ENCODE data around the gene CENPI.
"Not testable (repeated sequence)": the region's sequence is repeated elsewhere in the genome, so short reads cannot be mapped to it uniquely, and the experiment has no call there.

Gene CENPI, protein sequence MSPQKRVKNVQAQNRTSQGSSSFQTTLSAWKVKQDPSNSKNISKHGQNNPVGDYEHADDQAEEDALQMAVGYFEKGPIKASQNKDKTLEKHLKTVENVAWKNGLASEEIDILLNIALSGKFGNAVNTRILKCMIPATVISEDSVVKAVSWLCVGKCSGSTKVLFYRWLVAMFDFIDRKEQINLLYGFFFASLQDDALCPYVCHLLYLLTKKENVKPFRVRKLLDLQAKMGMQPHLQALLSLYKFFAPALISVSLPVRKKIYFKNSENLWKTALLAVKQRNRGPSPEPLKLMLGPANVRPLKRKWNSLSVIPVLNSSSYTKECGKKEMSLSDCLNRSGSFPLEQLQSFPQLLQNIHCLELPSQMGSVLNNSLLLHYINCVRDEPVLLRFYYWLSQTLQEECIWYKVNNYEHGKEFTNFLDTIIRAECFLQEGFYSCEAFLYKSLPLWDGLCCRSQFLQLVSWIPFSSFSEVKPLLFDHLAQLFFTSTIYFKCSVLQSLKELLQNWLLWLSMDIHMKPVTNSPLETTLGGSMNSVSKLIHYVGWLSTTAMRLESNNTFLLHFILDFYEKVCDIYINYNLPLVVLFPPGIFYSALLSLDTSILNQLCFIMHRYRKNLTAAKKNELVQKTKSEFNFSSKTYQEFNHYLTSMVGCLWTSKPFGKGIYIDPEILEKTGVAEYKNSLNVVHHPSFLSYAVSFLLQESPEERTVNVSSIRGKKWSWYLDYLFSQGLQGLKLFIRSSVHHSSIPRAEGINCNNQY

DNA sequence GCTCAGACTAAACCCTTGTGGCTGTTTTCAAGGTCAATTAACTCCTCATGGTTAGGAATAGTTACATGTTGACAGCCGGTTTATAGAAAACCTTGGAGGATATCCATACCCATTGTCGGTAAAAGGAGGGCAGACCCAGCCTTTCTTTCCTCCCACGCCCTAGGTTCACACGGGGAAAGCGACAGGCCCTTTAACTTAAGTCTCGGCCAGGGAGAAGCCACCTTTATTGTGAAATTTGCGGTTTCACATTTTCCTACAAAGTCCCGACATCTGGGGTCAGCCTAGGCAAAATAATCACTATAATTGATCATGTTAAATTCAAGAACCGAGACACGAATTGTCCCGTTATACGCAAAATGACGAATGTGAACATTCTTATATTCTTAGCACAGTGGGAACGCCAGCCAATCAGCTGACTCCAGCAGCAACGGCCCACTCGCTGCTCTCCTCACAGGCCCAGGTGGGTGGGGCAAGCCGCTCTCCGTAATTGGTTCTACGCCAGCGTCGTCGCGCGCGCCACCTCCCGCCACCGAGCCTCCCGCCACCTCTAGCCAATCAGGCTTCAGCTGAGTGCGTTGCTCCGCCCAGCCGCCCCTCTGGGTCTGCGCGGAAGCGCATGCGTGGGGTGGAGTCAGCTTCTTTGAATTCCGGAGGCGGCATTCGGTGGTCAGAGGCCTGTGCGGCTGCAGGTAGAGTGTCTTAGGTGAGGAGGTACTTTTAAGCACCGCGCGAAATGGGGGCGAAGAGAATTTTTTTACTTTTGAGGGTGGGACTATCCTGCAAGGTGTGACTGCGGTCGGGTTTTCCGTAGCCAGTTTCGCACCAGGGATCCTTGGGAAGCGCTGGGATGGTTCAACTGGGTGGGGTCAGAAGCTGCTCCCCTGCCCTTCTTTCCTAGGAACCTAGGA lies at the start of gene CENPI:
CENPI (plus strand) TSS at position 659 of the 908 bp plus-strand sequence. CDS start 2,867 bp downstream, outside the sequence.
- DNase-seq = peak; percentile 90

DNA sequence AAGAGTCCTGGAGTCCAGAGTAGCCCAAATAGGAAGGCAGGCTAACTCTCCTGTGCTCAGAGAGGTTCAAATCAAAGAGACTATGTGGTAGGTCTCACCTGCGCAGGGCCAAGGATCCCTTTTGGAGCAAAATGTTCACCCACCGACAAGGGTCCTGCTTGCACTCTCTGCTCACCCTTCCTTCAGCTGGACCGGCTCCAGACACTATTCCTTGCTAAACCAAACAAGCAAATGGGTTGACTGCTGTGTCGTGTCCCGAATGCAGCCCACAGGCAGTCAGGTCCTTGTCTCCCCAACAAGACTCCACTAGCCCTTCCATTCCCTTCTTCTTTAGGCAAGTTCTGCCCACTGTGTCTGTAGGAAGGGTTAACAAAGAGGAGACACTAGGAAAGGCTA lies 46.9 kb upstream of the CENPI start:
- DNase-seq = no peak

DNA sequence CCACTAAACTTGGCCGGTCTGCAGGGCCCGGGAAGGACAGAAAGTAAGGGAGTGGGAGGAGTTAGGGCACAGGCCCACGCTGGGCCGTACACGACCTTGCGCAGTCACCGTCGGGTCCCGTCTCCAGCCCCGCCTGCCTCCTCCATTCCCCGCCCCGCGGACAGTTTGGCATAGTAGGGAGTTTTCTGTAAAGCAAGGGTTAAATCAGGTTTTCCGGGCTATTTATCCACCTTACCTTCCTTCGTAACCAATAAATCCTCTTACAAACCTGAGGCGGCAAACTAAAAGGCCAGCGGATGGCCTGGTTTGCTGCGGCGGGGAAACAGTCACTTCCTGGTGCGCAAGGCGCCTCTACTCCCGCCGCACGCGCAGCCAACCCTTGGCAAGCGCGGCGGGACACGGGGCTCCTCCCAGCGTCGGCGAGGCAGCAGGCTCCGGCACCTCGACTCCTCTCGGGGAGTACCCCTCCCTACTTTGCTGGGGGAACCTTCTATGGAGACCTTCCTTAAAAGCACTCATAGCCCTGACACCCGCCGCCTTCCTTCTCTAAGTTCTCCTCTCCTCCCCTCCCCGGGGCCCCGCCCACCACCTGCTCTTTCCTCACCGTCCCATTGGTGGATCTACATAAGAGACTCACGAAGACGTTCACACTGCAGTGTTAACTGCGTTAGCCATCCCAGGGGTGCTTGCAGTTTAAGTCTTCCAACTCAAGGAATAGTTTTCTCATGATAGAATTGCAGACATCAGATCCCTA lies 46.3 kb upstream of the CENPI start, which contains the start of gene TRMT2B:
TRMT2B (minus strand) TSS at position 563 of the 754 bp plus-strand sequence. CDS start 9,822 bp downstream, outside the sequence.
- DNase-seq = peak; percentile 82

DNA sequence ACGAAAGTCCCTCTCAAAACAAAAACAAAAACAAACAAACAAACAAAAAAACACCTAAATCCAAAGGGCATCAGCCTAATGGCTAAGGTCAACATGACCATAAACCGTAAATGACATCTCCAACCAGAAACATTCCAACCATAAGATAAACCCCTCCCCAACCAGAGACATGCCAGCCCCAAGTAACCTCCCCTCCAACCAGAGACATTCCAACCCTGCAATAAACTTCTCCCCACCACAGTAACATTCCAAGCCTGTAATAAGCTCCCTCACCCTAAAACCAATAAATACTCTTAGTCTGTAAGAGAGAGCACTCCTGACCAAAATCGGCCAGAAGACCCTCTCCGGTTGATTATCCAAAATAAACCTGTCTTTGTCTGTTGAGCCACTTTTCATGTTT lies 41.5 kb upstream of the CENPI start:
- DNase-seq = not testable (repeated sequence)

DNA sequence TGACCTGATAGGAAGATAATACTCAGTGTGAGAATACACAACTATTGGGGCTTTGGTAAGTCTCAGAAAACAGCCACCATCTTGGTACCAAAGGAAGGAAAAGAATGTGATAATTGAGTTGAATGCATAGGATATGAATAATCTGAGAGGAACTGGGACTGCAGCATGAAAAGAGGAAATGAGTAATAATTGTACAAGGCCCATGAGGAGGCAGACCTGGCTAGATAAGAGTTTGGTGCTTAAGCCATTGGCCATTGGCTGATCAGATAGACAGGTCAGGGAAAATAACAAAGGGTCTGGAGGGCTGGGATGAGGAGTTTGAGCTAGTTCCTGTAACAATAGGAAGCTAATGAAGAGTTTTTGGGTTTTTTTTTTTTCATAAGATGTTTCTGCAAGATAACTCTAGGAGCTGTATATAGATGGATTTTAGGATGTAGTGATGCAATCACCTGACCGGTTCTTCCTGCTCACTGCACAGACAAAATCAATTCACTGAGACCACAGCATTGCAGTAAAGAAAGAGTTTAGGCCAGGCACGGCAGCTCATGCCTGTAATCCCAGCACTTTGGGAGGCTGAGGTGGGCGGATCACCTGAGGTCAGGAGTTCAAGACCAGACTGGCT lies 40.8 kb upstream of the CENPI start:
- DNase-seq = no peak

DNA sequence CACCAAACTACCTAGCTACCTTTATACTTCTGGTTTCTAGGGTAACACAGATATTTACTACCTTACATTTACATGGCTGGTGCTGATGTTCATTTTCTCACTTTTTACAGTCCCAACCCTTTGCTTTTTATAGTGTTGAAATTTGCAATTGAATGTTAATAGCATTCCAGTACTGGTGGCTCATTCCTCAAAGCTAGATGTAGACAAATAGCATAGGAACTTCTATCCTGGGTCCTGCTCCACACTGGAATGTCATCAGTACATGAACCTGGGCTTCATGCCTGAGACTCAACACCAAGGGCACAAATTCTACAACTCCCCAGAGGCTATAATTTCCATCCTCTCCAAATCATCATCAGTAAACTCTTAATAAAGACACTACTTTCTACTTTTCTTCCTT lies 35.8 kb upstream of the CENPI start:
- DNase-seq = no peak

DNA sequence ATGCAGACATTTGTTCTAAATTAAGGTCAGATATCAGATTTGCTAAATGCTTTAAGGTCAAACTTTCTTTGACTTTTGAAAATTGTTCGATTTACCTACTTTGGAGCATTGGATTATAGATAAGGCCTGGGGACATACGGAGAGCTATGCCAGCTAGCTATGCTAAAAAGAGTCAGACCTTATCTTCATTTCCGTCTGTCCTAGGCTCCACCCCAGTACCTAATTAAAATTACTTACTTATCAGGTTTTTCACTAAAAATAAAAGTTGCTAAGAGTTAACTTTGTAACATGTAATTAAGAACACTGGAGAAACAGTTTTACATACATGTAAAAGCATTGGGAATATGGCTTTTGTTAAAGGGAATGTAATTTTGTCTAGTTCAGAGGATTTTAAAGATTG lies 26.4 kb upstream of the CENPI start:
- DNase-seq = no peak

DNA sequence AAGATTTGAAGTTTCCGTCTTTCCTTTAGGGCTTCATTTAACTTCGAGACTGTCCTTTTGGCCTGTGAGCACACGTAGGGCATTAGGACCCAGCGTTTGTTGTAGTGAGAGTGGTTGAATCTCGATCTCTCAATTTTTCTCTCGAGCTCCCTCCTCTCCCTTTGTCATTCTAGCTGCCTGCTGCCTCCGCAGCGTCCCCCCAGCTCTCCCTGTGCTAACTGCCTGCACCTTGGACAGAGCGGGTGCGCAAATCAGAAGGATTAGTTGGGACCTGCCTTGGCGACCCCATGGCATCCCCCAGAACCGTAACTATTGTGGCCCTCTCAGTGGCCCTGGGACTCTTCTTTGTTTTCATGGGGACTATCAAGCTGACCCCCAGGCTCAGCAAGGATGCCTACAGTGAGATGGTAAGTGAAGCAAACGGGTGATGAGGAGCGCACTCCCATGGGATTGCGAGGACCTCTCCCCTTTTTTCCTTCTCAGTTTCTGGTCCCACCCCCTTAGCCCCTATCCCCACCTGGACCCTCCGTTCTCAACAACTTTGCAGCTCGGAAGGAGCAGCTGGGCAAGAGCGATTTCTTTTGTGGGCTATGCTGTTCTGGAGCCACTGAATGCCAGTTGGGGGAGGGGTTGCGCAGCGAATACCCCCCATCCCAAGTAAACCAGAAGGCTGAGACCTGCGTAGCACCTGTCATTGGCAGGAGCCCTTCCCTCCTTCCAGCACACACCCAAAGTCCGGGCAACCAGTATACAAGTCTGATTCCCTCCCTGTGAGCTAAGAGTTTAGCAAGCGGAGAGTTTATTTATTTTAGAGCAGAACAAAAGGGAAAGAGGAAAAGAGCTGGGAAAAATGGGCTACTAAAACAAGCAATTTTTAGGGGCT lies 19.0 kb upstream of the CENPI start, which contains the start of gene TMEM35A:
TMEM35A (plus strand) TSS at position 164 of the 883 bp plus-strand sequence; CDS start at position 288, 124 bp downstream.
- DNase-seq = peak; percentile 18

DNA sequence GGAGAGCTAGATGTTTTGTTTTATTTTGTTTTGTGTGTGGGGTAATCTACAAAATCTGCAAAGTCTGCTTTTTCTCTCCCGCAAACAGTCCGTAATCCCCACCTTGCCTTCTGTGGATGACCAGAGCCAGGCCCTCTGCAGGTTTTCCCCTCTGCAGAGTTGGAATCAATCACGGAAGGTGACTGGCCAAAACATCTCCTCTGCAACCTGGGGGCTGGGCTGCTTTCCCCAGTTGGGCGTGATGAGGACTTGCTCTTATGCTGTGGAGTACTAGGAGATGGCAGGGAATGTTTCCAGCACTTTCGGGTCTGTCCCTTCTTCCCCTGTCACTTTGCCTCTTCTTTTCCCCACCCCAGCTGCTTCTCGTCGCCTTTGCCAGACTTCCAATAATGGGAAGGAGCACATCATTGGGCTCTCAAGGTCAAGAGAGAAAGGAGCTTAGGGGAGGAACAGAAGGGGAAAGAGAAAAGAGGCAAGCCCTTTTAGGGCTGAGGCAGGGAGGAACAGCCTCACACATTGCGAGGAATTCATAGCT lies 18.2 kb upstream of the CENPI start:
- no peak for DNase-seq

DNA sequence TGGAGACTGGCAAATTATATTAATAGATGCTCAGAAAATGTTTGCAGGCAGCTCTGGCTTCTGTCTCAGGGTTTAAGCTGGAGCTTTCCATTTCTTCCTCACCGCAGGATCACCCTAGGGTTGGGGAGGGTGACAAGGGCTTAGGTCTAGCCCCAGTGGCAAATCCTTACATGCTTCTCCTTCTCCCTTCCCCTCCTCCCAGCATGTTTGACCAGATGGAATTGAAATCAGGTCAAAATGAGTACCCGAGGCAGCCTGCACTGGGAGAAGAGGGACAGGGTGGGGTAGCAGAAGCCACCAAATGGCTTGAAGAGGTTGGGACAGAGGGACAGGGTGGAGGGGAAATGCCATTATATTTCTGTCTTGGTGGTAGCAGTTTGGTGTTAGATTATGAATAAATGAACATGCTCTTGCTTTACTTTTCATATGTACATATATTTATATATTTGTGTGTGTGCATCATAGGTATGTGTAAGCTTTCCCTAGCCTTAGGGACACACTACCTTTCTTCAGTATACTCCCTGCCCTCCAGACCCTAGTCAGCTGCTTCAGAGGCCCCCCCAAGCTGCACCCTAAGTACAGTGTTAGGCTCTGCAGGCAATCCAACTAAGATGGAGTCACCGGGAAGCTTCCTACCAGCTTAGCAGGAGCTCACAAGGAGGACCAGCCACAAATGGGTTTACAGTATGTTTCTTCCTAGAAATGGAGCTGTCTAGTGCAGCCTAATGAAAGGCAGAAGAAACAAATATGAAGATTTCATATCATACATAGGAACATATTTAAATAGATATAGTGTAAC lies 17.5 kb upstream of the CENPI start:
- no peak for DNase-seq

DNA sequence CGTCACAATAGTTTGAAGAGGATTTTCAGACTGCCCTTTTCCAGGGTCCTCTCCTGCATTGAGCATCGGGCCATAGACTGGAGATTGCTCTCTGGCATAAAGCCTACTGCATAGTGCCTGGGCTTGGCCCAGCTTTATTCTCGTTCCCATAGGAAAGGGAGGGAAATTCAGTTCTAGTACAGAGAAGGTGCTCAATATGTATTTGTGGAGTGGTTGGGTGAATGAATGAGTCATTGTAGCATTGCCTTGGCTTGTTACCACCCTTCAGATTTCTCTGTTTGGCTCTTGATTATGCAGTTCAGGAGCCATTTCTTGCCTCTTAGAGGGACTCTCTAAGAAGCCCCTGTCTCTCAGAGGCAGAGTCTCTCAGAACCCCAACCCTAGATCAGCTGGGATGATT lies 16.8 kb upstream of the CENPI start:
- no peak for DNase-seq

DNA sequence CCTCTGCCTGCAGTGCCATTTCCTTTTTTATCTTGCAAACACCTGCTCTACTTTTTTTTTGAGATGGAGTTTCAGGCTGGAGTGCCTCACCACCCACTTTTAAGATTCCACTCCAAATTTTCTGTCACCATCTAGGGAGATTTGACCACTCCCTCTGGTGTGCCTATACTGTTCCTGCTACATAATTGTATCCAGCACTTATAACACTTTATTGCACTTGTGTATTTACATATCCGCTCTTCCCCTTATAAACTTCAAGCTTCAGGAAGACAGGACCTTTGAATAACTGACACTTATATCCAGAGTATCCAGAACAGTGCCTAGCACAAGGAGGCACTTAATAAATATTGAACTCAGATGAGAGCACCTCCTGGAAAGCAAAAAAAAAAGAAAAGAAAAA lies 6.2 kb upstream of the CENPI start:
- no peak for DNase-seq

DNA sequence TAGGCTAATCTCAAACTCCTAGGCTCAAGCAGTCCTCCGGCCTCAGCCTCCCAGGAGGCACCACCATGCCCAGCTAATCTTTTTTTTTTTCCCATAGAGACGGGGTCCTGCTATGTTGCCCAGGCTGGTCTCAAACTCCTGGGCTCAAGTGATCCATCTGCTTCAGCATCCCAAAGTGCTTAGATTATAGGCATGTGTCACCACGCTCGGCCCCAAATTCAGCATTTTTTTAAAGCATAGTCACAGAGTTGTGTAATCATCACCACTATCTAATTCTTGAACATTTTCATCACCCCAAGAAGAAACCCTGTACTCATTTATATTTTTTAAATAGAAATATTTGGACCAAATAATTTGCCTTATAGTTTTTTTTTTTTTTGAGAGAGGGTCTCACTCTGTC lies 10.3 kb downstream of the CENPI start:
- DNase-seq = no peak

DNA sequence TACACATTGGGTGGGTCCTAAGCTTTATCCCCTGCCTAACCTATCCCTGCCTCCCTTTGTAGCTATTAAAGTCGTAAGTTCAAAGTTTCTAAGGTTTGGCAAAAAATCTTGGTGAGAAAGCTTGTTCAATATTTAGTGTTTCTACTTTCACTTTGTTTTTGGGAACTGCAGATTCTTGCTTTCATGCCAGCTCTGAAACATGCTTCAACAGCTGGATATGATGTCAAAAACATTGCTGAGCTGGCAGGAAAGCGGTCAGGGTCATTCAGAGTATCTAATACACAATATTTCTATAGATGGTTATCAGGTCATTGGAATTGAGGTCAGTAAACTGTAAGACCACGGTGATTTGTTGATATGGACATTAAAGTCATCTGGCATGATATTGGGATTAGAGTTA lies 19.7 kb downstream of the CENPI start:
- DNase-seq = no peak

DNA sequence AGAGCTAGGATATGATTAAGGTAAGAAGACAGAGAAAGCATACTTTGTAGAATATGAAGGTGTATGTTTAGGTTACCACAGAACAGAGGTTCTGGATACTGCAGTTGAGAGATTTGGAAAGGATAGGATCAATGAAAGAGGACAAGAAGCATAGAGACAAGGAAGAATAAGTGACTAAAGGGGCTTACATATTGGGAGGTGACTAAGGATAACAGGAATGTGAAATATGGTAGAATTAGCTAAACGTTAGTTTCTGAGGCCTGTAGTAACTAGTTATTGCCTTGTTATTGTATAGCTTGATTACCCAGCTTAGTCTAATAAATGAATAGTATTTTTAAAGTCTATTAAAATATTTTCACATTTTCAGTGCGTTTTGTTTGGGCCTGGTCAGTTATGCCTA lies 38.2 kb downstream of the CENPI start:
- no peak for DNase-seq
